ENCODE data around the gene SLC35F1.

SLC35F1 gene

DNA sequence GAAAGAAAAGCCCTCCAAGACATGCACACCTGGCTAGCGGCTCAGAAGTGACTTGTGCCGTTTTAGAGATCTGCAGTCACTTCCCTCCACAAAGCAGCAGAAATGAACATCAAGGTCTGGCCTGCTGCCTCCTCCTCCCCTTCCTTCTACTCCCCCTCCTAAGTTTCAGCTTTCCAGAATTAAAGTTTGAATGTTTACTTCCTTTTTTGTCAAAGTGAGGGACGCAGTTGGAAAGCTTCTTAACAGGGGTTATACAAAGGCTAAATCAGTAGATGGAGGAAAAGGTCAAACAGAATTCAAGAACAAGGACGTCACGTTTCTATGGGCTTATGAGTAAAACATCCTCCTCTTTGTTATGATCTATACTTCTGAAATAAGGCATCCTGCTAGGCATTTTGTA is 227.7 kb downstream of the SLC35F1 start:
- no peak overlapping the region for H3K9ac ChIP-seq (ENCODE audit: low read depth, low read length)
- no peaks in the 10 kb centered on the region for H3K36me3 ChIP-seq (ENCODE audit: insufficient read depth, low read length)
- no peaks in the 10 kb centered on the region for H3K4me1 ChIP-seq (ENCODE audit: insufficient read depth, low read length)
- no peaks in the 10 kb centered on the region for H3K9me3 ChIP-seq (ENCODE audit: control insufficient read depth, insufficient read depth, low read length)

DNA sequence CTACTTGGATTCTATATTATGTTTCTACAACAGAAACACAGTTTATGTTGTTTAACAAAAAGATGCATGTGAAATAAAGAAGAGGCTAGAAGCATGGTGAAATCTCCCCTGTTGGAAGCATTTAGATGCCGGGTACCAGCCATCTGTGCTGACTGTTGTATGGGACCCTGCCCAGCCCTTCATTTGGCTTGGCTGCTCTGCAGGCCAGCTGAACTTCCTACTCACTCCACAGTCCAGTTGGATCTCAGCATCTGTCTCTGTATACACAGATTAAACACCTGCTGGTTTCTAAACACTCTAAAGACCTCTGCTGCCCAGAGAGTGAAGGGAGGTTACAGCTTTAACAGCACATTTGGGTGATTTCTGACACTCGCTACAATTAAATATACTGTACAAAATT is 228.3 kb downstream of the SLC35F1 start:
- Histone ChIP-seq H3K9me3 (ENCODE audit: control insufficient read depth, insufficient read depth, low read length) (no peaks in the 10 kb centered on the region), H3K9ac (ENCODE audit: low read depth, low read length) (no peak overlapping the region), H3K36me3 (ENCODE audit: insufficient read depth, low read length) (no peaks in the 10 kb centered on the region), H3K4me1 (ENCODE audit: insufficient read depth, low read length) (no peaks in the 10 kb centered on the region)

DNA sequence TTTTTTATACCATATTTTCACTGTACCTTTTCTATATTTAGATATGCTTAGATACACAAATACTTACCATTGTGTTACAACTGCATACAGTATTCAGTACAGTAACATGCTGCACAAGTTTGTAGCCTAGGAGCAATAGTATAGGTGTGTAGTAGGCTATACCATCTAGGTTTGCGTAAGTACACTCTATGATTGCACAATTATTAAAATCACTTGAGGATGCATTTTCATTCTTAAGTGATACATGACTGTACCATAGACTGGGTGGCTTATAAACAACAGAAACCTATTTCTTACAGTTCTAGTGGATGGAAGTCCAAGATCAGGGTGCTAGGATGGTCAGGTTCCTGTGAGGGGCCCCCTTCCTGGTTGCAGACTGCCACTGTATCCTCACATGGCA is 234.1 kb downstream of the SLC35F1 start:
- Histone ChIP-seq H3K9ac (ENCODE audit: low read depth, low read length) (no peak overlapping the region), H3K36me3 (ENCODE audit: insufficient read depth, low read length) (no peaks in the 10 kb centered on the region), H3K9me3 (ENCODE audit: control insufficient read depth, insufficient read depth, low read length) (no peaks in the 10 kb centered on the region), H3K4me1 (ENCODE audit: insufficient read depth, low read length) (peaks cover 2% of the 10 kb centered on the region; the same call in 1 of the 2 replicates)

DNA sequence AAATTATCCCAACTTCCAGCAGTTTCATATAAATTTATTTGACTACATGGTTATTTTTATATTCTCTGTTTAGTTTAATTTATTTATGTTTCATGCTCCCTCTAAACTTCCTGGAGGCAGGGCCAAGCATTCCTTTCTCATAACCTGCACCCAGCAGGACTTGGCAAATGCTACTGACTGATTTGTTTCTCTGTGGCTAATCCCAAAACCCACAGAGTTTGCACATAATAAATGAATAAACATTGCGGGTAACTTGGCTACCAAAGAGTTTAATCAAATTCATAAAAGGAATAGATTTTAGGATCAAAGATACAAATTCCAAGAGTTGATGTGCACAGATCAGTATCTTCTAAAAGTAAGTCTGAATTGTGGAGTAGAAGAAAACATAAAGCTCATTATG is 239.5 kb downstream of the SLC35F1 start:
- Histone ChIP-seq H3K36me3 (ENCODE audit: insufficient read depth, low read length) (no peaks in the 10 kb centered on the region), H3K4me1 (ENCODE audit: insufficient read depth, low read length) (peaks cover 2% of the 10 kb centered on the region; the same call in 1 of the 2 replicates), H3K9ac (ENCODE audit: low read depth, low read length) (no peak overlapping the region), H3K9me3 (ENCODE audit: control insufficient read depth, insufficient read depth, low read length) (no peaks in the 10 kb centered on the region)

DNA sequence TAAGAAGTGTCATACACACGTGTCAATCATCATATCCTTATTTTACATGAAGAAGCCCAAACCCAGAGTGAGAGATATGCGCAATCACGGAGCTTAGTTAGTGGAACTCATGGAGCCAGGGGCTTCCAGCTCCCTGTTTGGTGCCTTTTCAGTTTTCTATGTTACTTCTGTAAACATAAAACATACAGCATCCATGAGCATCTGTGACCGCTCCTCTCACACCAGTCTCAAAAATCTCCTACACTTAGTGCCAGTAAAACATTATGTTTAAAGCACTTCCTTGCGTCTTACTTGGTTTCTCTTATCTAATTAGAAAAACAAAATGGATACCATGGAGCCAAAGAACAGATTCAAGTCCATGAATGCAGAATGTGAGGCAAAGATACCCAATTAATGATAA is 240.4 kb downstream of the SLC35F1 start:
- H3K4me1 ChIP-seq (ENCODE audit: insufficient read depth, low read length), result peaks cover 2% of the 10 kb centered on the region; the same call in 1 of the 2 replicates
- H3K9me3 ChIP-seq (ENCODE audit: control insufficient read depth, insufficient read depth, low read length), result no peaks in the 10 kb centered on the region
- no peak overlapping the region for H3K9ac ChIP-seq (ENCODE audit: low read depth, low read length)
- H3K36me3 ChIP-seq (ENCODE audit: insufficient read depth, low read length), result no peaks in the 10 kb centered on the region

DNA sequence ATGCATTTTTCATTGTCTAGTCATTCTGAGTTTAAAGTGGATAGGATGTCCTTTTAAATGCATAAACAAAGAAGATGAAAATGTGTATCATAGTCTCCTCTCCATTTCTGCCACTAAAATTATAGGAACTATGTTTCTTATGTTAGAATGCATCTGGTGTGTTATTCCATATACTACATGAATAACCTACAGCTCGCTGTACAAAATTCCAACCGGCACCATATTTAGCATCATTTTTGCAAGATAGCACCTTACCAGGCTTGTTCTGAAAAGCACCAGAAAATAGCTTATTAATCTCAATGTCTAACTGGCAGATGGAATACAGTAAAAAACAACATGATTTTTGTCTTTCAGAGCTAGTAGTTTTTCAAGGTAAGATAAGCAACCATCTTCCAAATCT is 241.5 kb downstream of the SLC35F1 start:
- no peak overlapping the region for H3K9ac ChIP-seq (ENCODE audit: low read depth, low read length)
- H3K36me3 ChIP-seq (ENCODE audit: insufficient read depth, low read length), result no peaks in the 10 kb centered on the region
- H3K9me3 ChIP-seq (ENCODE audit: control insufficient read depth, insufficient read depth, low read length), result no peaks in the 10 kb centered on the region
- H3K4me1 ChIP-seq (ENCODE audit: insufficient read depth, low read length), result no peaks in the 10 kb centered on the region

DNA sequence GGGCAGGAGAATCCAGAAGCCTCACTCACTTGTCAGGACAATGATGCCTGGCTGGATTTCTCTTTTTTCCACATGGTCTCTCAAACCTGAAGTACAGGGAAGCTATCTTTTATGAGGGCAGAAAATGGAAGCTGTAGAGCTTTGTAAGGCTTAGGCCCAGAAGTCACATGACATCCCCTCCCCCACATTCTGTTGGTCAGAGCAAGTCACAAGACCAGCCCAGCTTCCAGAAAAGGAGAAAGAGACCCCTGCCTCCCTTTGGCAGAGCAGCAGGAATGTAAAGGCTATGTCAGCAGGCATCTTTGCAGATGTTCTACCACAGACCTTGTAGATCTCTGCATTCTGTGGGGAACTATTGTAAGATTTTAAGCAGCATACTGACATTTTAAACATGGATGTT is 245.5 kb downstream of the SLC35F1 start:
- Histone ChIP-seq H3K9ac (ENCODE audit: low read depth, low read length) (no peak overlapping the region), H3K4me1 (ENCODE audit: insufficient read depth, low read length) (no peaks in the 10 kb centered on the region), H3K9me3 (ENCODE audit: control insufficient read depth, insufficient read depth, low read length) (no peaks in the 10 kb centered on the region), H3K36me3 (ENCODE audit: insufficient read depth, low read length) (no peaks in the 10 kb centered on the region)

DNA sequence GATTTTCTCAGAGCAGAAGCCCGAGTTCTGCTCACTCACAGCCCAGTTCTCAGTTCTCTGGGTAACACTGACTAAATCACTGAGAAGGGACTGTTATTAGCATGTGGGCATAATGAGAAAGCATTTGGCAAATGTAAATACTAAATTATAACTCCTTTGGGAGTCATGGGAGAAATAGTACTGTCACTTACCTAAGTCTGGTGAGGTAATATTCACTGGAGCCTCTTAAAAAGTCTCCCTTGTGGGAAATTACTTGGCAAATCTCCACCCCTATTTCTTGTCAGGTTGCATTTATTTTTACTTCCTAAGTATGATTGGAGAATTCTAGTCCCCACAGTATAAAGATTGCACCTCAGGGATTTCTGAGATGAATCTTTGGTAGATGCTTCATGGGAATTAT is 254.3 kb downstream of the SLC35F1 start:
- no peaks in the 10 kb centered on the region for H3K9me3 ChIP-seq (ENCODE audit: control insufficient read depth, insufficient read depth, low read length)
- H3K36me3 ChIP-seq (ENCODE audit: insufficient read depth, low read length), result no peaks in the 10 kb centered on the region
- no peak overlapping the region for H3K9ac ChIP-seq (ENCODE audit: low read depth, low read length)
- no peaks in the 10 kb centered on the region for H3K4me1 ChIP-seq (ENCODE audit: insufficient read depth, low read length)

DNA sequence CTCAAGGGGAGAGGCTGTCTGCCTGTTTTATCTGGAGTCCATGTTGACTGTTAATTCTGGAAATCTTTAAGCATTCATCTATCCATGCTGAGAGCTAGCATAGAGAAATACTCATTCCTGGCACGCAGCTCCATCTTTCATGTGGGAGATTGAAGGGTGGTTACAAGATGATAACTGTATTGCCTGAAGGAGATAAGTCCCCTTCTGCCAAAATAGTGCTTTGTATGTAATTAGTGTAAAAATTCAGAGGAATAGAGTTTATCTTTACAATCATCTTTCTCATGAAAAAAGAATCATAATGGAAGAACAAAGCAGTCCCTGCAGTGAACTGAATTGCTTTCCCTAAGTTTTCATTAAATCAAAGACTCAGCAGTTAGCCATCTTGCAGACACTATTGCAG is 256.5 kb downstream of the SLC35F1 start:
- Histone ChIP-seq H3K9me3 (ENCODE audit: control insufficient read depth, insufficient read depth, low read length) (no peaks in the 10 kb centered on the region), H3K4me1 (ENCODE audit: insufficient read depth, low read length) (no peaks in the 10 kb centered on the region), H3K36me3 (ENCODE audit: insufficient read depth, low read length) (no peaks in the 10 kb centered on the region), H3K9ac (ENCODE audit: low read depth, low read length) (no peak overlapping the region)

DNA sequence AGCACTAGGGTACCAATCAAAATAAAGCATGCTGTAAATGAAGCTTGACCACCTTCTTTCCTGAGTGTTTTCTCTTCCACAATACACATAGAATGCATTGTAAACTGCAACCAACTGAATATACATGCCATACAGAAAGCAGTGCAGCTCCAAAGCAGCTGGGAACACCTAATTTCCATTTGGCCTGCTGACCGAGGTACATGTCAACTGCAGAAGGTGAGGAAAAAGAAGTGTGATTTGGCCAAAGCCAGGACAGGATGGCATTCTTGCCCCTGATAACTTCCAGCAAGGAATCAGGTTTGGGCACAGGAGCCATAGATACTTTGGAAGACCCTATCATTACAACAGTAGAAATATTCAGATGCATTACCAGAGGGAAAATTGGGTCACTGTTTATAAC is 258.4 kb downstream of the SLC35F1 start:
- no peak overlapping the region for H3K9ac ChIP-seq (ENCODE audit: low read depth, low read length)
- H3K4me1 ChIP-seq (ENCODE audit: insufficient read depth, low read length), result no peaks in the 10 kb centered on the region
- no peaks in the 10 kb centered on the region for H3K9me3 ChIP-seq (ENCODE audit: control insufficient read depth, insufficient read depth, low read length)
- H3K36me3 ChIP-seq (ENCODE audit: insufficient read depth, low read length), result no peaks in the 10 kb centered on the region

DNA sequence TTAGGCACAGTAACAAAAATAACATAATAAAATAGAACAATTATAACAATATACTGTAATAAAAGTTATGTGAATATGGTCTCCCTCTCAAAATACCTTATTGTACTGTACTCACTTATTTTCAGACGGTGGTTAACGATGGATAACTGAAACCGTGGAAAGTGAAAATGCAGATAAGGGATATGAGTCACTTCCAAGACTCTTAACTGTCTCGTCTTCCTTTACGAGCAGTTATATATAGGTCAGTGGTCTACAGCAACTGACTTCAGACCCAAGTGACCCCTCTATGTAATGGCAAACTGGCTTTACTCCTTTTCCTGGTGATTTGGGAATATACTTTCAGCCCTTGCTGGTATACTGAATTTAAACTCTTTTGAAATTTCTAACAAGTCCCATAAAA is 261.4 kb downstream of the SLC35F1 start:
- Histone ChIP-seq H3K9me3 (ENCODE audit: control insufficient read depth, insufficient read depth, low read length) (peaks cover 2% of the 10 kb centered on the region; the same call in 1 of the 2 replicates), H3K4me1 (ENCODE audit: insufficient read depth, low read length) (no peaks in the 10 kb centered on the region), H3K9ac (ENCODE audit: low read depth, low read length) (no peak overlapping the region), H3K36me3 (ENCODE audit: insufficient read depth, low read length) (no peaks in the 10 kb centered on the region)

DNA sequence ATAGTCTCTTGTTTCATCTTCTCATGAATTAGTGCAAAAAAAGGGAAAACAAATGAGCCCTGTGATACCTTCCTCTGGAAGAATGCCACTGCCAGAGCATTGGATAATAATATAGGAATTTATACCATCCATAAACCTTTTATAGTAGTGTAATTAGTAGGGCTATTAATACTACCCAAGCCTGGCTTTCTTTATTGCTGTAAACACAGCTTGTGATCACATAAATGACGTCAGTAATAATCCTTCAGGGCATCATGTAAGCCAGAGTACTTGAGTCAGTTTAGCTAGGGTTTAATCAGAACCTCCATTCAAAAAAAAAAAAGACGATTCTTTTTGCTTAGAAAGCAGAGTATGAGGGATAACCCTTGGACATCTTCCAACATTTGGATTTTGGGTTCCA is 264.8 kb downstream of the SLC35F1 start:
- no peak overlapping the region for H3K9ac ChIP-seq (ENCODE audit: low read depth, low read length)
- H3K9me3 ChIP-seq (ENCODE audit: control insufficient read depth, insufficient read depth, low read length), result peaks cover 2% of the 10 kb centered on the region; the same call in 1 of the 2 replicates
- no peaks in the 10 kb centered on the region for H3K4me1 ChIP-seq (ENCODE audit: insufficient read depth, low read length)
- H3K36me3 ChIP-seq (ENCODE audit: insufficient read depth, low read length), result no peaks in the 10 kb centered on the region

DNA sequence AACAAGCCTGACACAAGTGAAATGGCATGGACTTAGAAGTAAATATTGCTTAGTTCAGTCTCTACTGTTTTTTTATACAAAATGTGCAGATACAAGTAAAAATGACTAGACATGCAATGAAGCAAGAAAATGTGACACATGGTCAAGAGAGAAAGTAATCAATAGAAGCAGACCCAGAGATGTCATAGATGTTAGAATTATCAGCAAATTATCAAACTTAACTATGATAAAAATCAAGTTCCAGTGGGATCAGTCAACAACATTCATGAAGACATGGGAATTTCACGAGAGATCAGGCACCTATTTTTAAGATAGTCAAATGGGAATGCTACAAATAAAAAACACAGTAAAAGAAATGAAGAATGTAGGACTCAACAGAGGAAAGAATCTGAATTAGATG is 267.0 kb downstream of the SLC35F1 start:
- no peaks in the 10 kb centered on the region for H3K36me3 ChIP-seq (ENCODE audit: insufficient read depth, low read length)
- peaks cover 2% of the 10 kb centered on the region; the same call in 1 of the 2 replicates for H3K9me3 ChIP-seq (ENCODE audit: control insufficient read depth, insufficient read depth, low read length)
- no peaks in the 10 kb centered on the region for H3K4me1 ChIP-seq (ENCODE audit: insufficient read depth, low read length)
- H3K9ac ChIP-seq (ENCODE audit: low read depth, low read length), result no peak overlapping the region

DNA sequence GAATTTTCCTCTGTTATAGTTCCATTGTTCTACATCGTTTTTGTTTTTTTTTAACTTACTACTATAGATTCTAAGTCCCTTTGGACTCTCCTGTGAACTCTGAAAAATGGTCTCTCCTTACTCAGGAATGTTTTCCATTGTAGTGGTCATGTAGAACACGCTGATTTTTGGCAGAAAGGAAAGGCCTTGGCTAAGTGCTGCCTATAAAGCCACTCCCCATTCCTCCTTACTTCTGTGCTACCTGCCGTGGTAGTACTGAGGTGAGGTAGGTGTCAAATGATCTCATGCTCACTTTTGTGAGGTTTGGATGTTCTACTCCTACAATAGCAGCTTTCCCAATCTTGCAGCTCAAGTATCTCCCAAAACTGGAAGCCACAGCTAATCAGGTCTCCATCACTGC is 270.7 kb downstream of the SLC35F1 start:
- Histone ChIP-seq H3K9ac (ENCODE audit: low read depth, low read length) (no peak overlapping the region), H3K4me1 (ENCODE audit: insufficient read depth, low read length) (no peaks in the 10 kb centered on the region), H3K9me3 (ENCODE audit: control insufficient read depth, insufficient read depth, low read length) (peaks cover 2% of the 10 kb centered on the region; the same call in 1 of the 2 replicates), H3K36me3 (ENCODE audit: insufficient read depth, low read length) (no peaks in the 10 kb centered on the region)

DNA sequence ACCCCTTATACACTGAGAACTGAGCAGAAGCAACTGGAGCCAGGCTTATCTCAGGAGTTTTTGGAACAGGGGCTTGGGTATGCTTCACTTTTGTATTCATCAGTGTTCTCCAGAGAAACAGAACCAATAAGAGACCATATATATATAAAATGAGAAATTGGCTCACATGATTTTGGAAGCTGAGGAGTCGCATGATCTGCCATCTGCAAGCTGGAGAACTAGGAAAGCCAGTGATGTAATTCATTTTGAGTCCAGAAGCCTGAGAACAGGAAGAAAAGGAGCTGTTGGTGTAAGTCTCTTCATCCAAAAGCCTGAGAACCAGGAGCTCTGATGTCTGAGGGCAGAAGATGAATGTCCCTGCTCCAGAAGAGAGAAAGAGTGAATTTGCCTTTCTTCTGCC is 272.0 kb downstream of the SLC35F1 start:
- H3K9me3 ChIP-seq (ENCODE audit: control insufficient read depth, insufficient read depth, low read length), result no peaks in the 10 kb centered on the region; the same call in 1 of the 2 replicates

More for the DNA sequence above, 272.0 kb downstream of the SLC35F1 start:
- Histone ChIP-seq H3K4me1 (ENCODE audit: insufficient read depth, low read length) (no peaks in the 10 kb centered on the region), H3K36me3 (ENCODE audit: insufficient read depth, low read length) (no peaks in the 10 kb centered on the region), H3K9ac (ENCODE audit: low read depth, low read length) (no peak overlapping the region)

All from ES-I3 (cell line).